Breast epithelium (tissue), 3 donors: ENCODE measurements around the gene ZNF580.

Experiments used
- CTCF ChIP-seq, 3 donors: fragments of 450-650 bp; IDR thresholded peaks; one replicate each; pipeline ENCODE4 v1.5.1; 2016 to 2017; ENCODE audit warnings: antibody characterized with exemption in 3 of 3, mild to moderate bottlenecking in 3 of 3, moderate library complexity in 3 of 3
- POLR2A ChIP-seq: fragments of 450-650 bp; IDR thresholded peaks from one replicate; pipeline ENCODE4 v1.6.1; 2016; ENCODE audit warnings: antibody characterized with exemption, mild to moderate bottlenecking, moderate library complexity
- POLR2AphosphoS5 ChIP-seq, 3 donors: sonication (generic); formaldehyde crosslinking; IDR thresholded peaks; one replicate each; pipeline ENCODE4 v1.6.1; 2017; ENCODE audit warnings: antibody characterized with exemption in 3 of 3

GRCh38 chr19:55673465-55673864 is 32.7 kb downstream of the ZNF580 start:
- no peak for TF ChIP-seq CTCF (IDR thresholded peaks at IDR 0.05)
- TF ChIP-seq POLR2A: no peak
- no peak for TF ChIP-seq POLR2AphosphoS5 (IDR thresholded peaks at IDR 0.05)
